Cardiac muscle cell (in vitro differentiated cells and primary cell): ENCODE results near the gene RGMA. TPM values are rescaled to one million over a fixed set of nuclear protein-coding genes. Genes with fewer than 3 reads are reported as not detected.

Experiments used
- DNase-seq, 2 donors: peaks; one replicate each; pipeline versions ENCODE4 v3.0.0 to v3.0.0-alpha.2; 2010 to 2017; ENCODE audit warnings: low read depth in 1 of 2, low spot score in 1 of 2
- H3K27ac ChIP-seq: fragments of 200-600 bp; sonication (generic); 2 replicates; pipeline ENCODE4 v1.5.1; 2016
- H3K27me3 ChIP-seq: fragments of 200-600 bp; sonication (generic); 2 replicates; pipeline ENCODE4 v1.6.0; 2016; ENCODE audit warnings: control low read depth
- H3K36me3 ChIP-seq: fragments of 200-600 bp; sonication (generic); 2 replicates; pipeline ENCODE4 v1.5.1; 2016; ENCODE audit warnings: control low read depth
- H3K4me1 ChIP-seq: fragments of 200-600 bp; sonication (generic); 2 replicates; pipeline ENCODE4 v1.8.1; 2017; ENCODE audit warnings: low read depth, mild to moderate bottlenecking, mixed run types
- H3K4me3 ChIP-seq: fragments of 200-600 bp; sonication (generic); 2 replicates; pipeline ENCODE4 v1.5.1; 2016; ENCODE audit warnings: mild to moderate bottlenecking
- H3K9me3 ChIP-seq: fragments of 200-600 bp; sonication (generic); 2 replicates; pipeline ENCODE4 v1.5.1; 2017; ENCODE audit warnings: low read depth, mild to moderate bottlenecking, control low read depth
- polyA plus RNA-seq: library from polyadenylated mRNA; unstranded; fragments of >200 nt; fragmentation: Nextera tagmentation; extraction: Ambion mirVana; gene quantifications from 2 replicates; pipeline ENCODE4 v1.2.1, GENCODE V29; 2016
- total RNA-seq: library from RNA; depleted of rRNA; stranded (reverse); fragments of >200 nt; gene quantifications from 2 replicates; pipeline ENCODE4 v1.2.3, GENCODE V29; 2016
- TF ChIP-seq, protein P1 (sequence below): IDR thresholded peaks from 2 replicates; pipeline ENCODE4 v1.5.1; 2012; ENCODE audit warnings: low read depth, mild to moderate bottlenecking, low read length

RGMA gene
- total and polyA plus RNA-seq, 2 experiments from 2014 or later = 1.0 to 4.8 TPM

DNA sequence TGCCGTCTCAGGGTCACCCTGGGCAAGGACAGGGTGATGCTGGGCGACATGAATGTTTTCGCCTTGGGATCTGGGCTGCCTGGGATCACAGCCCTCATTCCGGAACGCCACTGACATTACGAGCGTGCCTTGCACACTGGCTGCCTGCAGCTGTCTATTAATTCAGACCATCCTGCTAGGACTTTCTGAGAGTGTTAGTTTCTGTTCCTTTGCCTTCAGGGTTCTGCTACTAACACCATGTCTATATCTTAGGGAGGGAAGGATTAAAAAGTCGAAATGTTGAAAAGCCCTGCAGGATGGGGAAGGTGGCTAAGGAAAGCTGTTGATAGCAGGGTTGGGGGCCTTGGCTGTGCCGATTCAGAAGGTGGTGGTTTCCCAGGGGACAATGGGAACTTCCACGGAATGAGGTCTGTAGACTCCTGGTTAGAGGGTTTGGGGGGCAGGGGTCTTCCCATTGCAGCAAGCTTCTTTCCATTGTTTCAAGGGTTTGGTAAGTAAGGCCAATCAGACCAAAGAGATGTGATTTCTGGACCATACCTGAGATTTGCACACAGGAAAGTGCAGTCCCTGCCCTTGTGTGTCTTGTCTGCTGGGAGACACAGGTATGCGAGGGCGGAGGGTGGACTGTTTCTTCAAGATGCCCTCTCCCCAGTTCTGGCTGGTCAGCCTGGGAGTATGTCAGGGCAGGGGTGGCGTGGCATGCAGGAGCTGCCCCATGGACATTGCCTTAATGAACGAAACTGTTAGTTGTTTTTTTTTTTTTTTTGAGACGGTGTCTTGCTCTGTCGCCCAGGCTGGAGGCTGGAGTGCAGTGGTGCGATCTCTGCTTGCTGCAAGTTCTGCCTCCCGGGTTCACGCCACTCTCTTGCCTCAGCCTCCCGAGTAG lies 50.9 kb downstream of the RGMA start:
- Histone ChIP-seq H3K4me1 (no peaks in the 10 kb centered on the region), H3K9me3 (no peaks in the 10 kb centered on the region), H3K27me3 (no peaks in the 10 kb centered on the region), H3K4me3 (no peak overlapping the region), H3K36me3 (no peaks in the 10 kb centered on the region), H3K27ac (no peak overlapping the region)
- TF ChIP-seq, protein P1, sequence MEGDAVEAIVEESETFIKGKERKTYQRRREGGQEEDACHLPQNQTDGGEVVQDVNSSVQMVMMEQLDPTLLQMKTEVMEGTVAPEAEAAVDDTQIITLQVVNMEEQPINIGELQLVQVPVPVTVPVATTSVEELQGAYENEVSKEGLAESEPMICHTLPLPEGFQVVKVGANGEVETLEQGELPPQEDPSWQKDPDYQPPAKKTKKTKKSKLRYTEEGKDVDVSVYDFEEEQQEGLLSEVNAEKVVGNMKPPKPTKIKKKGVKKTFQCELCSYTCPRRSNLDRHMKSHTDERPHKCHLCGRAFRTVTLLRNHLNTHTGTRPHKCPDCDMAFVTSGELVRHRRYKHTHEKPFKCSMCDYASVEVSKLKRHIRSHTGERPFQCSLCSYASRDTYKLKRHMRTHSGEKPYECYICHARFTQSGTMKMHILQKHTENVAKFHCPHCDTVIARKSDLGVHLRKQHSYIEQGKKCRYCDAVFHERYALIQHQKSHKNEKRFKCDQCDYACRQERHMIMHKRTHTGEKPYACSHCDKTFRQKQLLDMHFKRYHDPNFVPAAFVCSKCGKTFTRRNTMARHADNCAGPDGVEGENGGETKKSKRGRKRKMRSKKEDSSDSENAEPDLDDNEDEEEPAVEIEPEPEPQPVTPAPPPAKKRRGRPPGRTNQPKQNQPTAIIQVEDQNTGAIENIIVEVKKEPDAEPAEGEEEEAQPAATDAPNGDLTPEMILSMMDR = no peak
- DNase-seq = no peak

DNA sequence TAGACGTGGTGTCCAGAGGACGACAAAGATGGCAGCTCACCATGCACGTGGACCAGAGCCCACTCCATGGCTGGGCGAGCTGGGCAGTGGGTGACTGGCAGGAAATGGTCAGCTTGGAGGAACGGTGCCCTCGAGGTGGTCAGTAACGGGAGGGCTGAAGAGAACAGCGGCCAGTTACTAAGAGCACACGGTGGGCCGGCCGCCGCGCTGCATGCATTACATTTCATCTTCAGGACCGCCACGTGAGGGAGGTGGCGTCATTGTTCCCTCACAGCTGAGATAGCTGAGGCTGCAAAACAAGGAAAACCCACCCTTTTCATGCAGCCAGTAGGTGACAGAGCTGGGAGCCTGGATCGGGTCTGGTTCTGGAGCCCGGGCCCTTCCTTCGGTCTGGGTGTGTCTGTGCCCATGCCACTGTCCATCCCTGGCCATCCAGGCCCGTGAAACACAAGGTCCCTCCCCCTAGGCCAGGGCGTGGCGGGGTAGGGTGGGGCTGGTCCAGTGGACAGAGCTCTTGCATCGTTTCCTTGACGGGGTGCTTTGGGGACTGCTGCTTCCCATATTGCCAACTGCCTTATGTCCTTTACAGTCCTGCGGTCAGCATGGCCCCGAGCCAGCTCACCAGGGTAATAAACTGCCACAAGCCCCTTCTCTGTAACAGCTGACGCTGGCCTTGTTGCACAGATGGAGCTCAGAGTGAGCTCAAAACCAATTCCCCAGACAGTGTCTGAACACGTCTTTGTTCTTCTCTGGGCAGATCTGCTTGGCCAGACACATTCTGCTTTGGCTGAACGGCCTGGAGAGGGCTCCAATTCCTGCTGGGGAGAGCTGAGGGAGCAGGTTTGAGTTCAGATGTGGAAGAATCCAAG lies 51.8 kb downstream of the RGMA start:
- Histone ChIP-seq H3K27me3 (no peaks in the 10 kb centered on the region), H3K9me3 (no peaks in the 10 kb centered on the region), H3K4me3 (no peak overlapping the region), H3K4me1 (no peaks in the 10 kb centered on the region), H3K27ac (no peak overlapping the region), H3K36me3 (no peaks in the 10 kb centered on the region)
- TF ChIP-seq, protein P1 = peak; percentile 37
- DNase-seq = peak; percentile 25 to 55

DNA sequence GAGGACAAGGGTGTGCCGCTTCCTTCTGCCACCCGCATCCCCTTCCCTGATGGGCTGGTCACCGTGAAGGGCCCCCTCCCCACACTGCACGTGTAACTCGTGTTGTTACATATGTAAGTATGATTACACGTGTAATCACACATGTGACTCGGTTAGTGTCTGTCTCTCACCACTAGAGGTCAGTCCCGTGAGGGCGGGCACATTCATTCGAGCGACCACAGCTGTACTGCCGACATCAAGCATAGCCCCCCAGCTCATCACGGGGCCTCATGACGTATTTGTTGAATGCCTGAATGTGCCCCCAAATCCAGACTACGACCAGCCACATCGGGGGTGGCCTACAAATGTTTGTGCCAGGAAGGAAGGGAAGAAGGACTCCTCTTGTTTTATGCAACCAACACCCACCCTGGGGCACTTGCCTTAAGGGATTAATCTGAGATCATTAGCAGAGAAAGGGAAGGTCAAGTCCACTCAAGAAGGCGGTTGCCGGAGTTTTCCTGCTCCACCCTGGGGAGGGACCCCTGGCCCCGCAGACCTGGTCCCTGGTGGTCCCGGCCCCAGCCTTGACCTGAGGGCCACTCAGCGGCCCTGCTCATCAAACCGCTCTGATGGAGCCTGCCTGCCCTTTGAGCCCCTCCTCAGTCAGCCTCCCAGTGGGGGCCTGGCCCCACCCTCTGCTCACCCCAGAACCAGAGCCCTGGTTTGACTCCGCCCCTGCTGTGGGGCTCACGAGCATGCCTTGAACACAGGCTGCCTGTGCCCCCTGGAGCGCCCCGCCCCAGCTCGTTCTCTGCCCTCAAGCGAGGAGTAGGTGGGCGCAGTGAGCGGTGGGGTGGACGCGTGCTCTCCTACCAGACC lies 52.8 kb downstream of the RGMA start:
- H3K36me3 ChIP-seq = no peaks in the 10 kb centered on the region
- no peak overlapping the region for H3K27ac ChIP-seq
- H3K27me3 ChIP-seq = no peaks in the 10 kb centered on the region
- DNase-seq = peak; percentile 50 to 61
- no peaks in the 10 kb centered on the region for H3K9me3 ChIP-seq
- H3K4me3 ChIP-seq = no peak overlapping the region
- no peaks in the 10 kb centered on the region for H3K4me1 ChIP-seq
- TF ChIP-seq, protein P1 = peak; percentile 54

DNA sequence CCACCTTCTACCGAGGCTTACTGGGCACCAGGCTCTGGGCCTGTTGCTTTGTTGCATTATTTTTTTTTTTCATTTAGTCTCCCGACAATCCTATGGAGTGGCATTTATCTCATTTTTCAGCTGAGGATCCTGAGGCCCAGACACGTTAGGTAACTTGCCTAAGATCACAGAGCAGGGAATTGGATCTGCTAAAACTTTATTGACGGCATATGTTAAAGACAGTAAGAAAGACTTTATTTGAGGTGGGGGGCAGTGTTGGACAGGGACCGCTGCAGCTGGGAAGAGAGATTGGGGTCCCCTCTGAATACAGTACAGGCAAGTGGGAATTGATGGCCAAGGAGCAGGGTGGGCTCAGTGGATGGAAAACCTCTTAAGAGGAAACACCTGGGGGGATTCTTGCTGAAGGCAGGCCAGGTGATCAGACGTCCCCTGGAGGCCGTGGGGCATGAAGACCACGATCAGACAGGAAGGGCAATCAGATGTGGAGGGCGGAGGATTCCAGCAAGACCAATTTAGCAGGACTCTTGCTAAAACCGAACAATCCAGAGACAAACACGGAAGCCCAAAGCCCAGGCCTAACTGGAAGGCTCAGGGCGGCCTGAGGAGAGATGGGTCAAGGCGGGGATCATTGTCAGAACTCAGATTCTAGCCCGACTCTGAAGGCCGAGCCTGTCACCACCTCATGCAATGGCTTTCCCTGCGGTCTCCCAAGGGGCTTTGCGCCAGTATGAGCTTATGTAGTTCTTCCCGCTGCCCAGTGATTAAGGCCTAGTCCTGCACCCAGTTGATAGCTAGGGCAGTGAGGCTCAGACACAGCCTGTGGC lies 53.7 kb downstream of the RGMA start:
- Histone ChIP-seq H3K4me3 (no peak overlapping the region), H3K36me3 (no peaks in the 10 kb centered on the region), H3K27ac (no peak overlapping the region), H3K4me1 (no peaks in the 10 kb centered on the region), H3K9me3 (no peaks in the 10 kb centered on the region), H3K27me3 (no peaks in the 10 kb centered on the region)
- no peak for DNase-seq
- TF ChIP-seq, protein P1 = no peak
